Neural cell (in vitro differentiated cells): ENCODE data around the gene PACSIN2.

Experiments
- EZH2 ChIP-seq: fragments of 200-600, 300-800 bp; shearing (Covaris generic), sonication (generic); IDR thresholded peaks from 2 replicates; pipeline ENCODE4 v1.6.1; 2014; ENCODE audit warnings: antibody characterized with exemption, low read length, borderline replicate concordance, mild to moderate bottlenecking; ENCODE audit not compliant: insufficient read depth, poor library complexity, severe bottlenecking
- MXI1 ChIP-seq: fragments of 450-650 bp; conservative IDR thresholded peaks from 2 replicates; pipeline ENCODE4 v1.6.1; 2014; ENCODE audit warnings: antibody characterized with exemption, mild to moderate bottlenecking; ENCODE audit not compliant: poor library complexity, severe bottlenecking
- POLR2AphosphoS5 ChIP-seq: IDR thresholded peaks from 2 replicates; pipeline ENCODE4 v1.6.1; 2012
- SMC3 ChIP-seq: fragments of 450-650 bp; conservative IDR thresholded peaks from 2 replicates; pipeline ENCODE4 v1.6.1; 2014; ENCODE audit warnings: antibody characterized with exemption, mild to moderate bottlenecking, moderate library complexity; ENCODE audit not compliant: poor library complexity
- TF ChIP-seq, protein P1 (sequence below): fragments of 450-650 bp; IDR thresholded peaks from 2 replicates; pipeline ENCODE4 v1.5.1; 2014; ENCODE audit warnings: antibody characterized with exemption, mild to moderate bottlenecking, moderate library complexity; ENCODE audit not compliant: poor library complexity, severe bottlenecking

DNA sequence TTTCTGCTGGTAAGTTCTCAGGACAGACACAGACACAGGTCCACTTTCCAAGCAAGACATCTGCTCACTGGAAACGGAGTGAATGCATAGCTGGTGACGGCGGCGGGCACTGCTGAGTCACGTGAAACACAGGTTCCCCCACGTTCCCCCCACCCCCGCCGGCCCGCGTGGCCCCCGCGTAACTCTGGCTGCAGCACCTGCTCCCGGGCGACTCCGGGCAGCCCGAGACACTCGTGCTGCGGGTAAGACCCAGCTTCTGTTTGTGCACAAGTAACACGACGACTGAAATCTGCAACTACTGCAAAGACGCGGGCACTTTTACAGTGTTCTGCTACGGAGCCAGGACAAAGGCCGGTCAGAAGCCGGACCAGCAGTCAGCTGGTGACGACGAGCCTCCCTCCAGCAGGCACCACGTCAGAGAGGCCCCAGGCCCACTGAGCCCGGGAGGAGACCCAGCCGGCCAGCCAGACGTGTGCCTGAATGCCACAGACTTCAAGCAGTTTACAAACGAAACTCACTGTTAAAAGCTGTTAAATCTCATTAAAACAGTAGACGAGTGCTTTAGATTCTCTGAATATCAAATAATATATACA is 145.0 kb downstream of the PACSIN2 start:
- TF ChIP-seq POLR2AphosphoS5, result no peak
- TF ChIP-seq SMC3, result no peak
- TF ChIP-seq MXI1, result no peak
- TF ChIP-seq, protein P1, sequence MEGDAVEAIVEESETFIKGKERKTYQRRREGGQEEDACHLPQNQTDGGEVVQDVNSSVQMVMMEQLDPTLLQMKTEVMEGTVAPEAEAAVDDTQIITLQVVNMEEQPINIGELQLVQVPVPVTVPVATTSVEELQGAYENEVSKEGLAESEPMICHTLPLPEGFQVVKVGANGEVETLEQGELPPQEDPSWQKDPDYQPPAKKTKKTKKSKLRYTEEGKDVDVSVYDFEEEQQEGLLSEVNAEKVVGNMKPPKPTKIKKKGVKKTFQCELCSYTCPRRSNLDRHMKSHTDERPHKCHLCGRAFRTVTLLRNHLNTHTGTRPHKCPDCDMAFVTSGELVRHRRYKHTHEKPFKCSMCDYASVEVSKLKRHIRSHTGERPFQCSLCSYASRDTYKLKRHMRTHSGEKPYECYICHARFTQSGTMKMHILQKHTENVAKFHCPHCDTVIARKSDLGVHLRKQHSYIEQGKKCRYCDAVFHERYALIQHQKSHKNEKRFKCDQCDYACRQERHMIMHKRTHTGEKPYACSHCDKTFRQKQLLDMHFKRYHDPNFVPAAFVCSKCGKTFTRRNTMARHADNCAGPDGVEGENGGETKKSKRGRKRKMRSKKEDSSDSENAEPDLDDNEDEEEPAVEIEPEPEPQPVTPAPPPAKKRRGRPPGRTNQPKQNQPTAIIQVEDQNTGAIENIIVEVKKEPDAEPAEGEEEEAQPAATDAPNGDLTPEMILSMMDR, result no peak
- no peak for TF ChIP-seq EZH2
